Pons (tissue), 1 donor: ENCODE data around the gene HOXB8.

Experiments used
- DNase-seq: peaks from one replicate; pipeline ENCODE4 v3.0.0-alpha.2; 2016; ENCODE audit warnings: low spot score

The HOXB8 gene

GRCh38 chr17:48583708-48584222 lies 31.3 kb downstream of the HOXB8 start:
- DNase-seq = no peak

- DNase-seq = no peak
These were observed 32.4 kb downstream of the HOXB8 start for GRCh38 chr17:48582750-48583069.

- no peak for DNase-seq
These were observed 35.1 kb downstream of the HOXB8 start for GRCh38 chr17:48579760-48580554.

GRCh38 chr17:48579471-48579759 lies 35.7 kb downstream of the HOXB8 start:
- no peak for DNase-seq

GRCh38 chr17:48578616-48579470 lies 36.2 kb downstream of the HOXB8 start:
- DNase-seq = no peak

GRCh38 chr17:48577946-48578615 lies 37.0 kb downstream of the HOXB8 start, which contains the start of gene HOXB4:
Gene HOXB4 (minus strand): TSS chr17:48578350. CDS start chr17:48578319, 31 bp downstream.
- no peak for DNase-seq

- DNase-seq = no peak
These were observed 37.7 kb downstream of the HOXB8 start for GRCh38 chr17:48577330-48577945.

GRCh38 chr17:48576479-48577309 lies 38.4 kb downstream of the HOXB8 start:
- DNase-seq = no peak

- DNase-seq = no peak
These were observed 39.2 kb downstream of the HOXB8 start for GRCh38 chr17:48575673-48576478.

GRCh38 chr17:48575066-48575582 lies 40.0 kb downstream of the HOXB8 start:
- no peak for DNase-seq

- no peak for DNase-seq
These were observed 40.5 kb downstream of the HOXB8 start for GRCh38 chr17:48574505-48575065.

GRCh38 chr17:48571826-48572417 lies 43.2 kb downstream of the HOXB8 start:
- DNase-seq = no peak

GRCh38 chr17:48571024-48571818 lies 43.9 kb downstream of the HOXB8 start:
- DNase-seq = no peak

- DNase-seq = no peak
These were observed 44.6 kb downstream of the HOXB8 start for GRCh38 chr17:48570325-48571023.

GRCh38 chr17:48569674-48570324 lies 45.3 kb downstream of the HOXB8 start:
- DNase-seq = no peak

GRCh38 chr17:48569240-48569582 lies 45.9 kb downstream of the HOXB8 start:
- no peak for DNase-seq

- DNase-seq = no peak
These were observed 46.4 kb downstream of the HOXB8 start for GRCh38 chr17:48568499-48569239.
